H1 (cell line): ENCODE results near the gene TMEM59L. TPM values are rescaled to one million over a fixed set of nuclear protein-coding genes. Genes with fewer than 3 reads are reported as not detected.

Source experiments
- CTCF ChIA-PET: fragments of 300-600 bp; sonication (Branson Sonifier 250); formaldehyde crosslinking; loops from one replicate; lab custom pipeline; 2021; ENCODE audit not compliant: partially characterized antibody; lab: Charles Lee
- POLR2A ChIA-PET: fragments of 300-600 bp; sonication (Branson Sonifier 250); formaldehyde crosslinking; loops from one replicate; lab custom pipeline; 2021; ENCODE audit warnings: inconsistent platforms; ENCODE audit not compliant: partially characterized antibody; lab: Charles Lee
- DNase-seq, 2 experiments: peaks; one replicate each; pipeline versions ENCODE4 v3.0.0 to v3.0.0-alpha.2; 2010 to 2022; ENCODE audit warnings: low spot score in 2 of 2, low read depth in 1 of 2, mixed read lengths in 1 of 2
- FAIRE-seq: peaks from 2 replicates; lab custom pipeline; 2011; peaks lifted over from hg19 to GRCh38; lab: Jason Lieb, UNC
- H2AFZ ChIP-seq: 2 replicates; pipeline ENCODE4 v1.8.1; 2012; ENCODE audit warnings: low read length, inconsistent platforms
- H2AK5ac ChIP-seq: 2 replicates; pipeline ENCODE4 v1.6.1; 2013; ENCODE audit warnings: low read depth, low read length
- H2BK120ac ChIP-seq: replicated peaks from 2 replicates; pipeline ENCODE3; 2013; ENCODE audit warnings: low read depth, low read length, inconsistent platforms
- H2BK12ac ChIP-seq: 2 replicates; pipeline ENCODE4 v1.6.1; 2013; ENCODE audit warnings: low read depth, low read length
- H2BK15ac ChIP-seq: 2 replicates; pipeline ENCODE4 v1.6.1; 2013; ENCODE audit warnings: low read length
- H2BK20ac ChIP-seq: 2 replicates; pipeline ENCODE4 v1.6.1; 2013; ENCODE audit warnings: low read length
- H2BK5ac ChIP-seq: 2 replicates; pipeline ENCODE4 v1.6.1; 2013; ENCODE audit warnings: low read depth, low read length
- H3K14ac ChIP-seq: 2 replicates; pipeline ENCODE4 v1.6.1; 2013; ENCODE audit warnings: inconsistent platforms; ENCODE audit not compliant: insufficient read length
- H3K18ac ChIP-seq: 2 replicates; pipeline ENCODE4 v1.6.1; 2013; ENCODE audit warnings: low read length; ENCODE audit errors: extremely low read depth
- H3K23ac ChIP-seq: 2 replicates; pipeline ENCODE4 v1.6.1; 2013; ENCODE audit warnings: inconsistent platforms; ENCODE audit not compliant: insufficient read length
- H3K23me2 ChIP-seq: 2 replicates; pipeline ENCODE4 v1.6.1; 2013; ENCODE audit warnings: low read depth, low read length
- H3K27ac ChIP-seq: 2 replicates; pipeline ENCODE4 v1.6.1; 2011; ENCODE audit warnings: low read depth, low read length, inconsistent platforms
- H3K27me3 ChIP-seq, 4 experiments: replicated peaks in 1 of 4; 1 replicate in 1 of 4; 2 replicates in 3 of 4; pipeline versions ENCODE4 v1.6.1 to v1.8.1; 2011 to 2013; ENCODE audit warnings: low read length in 3 of 4, mild to moderate bottlenecking in 3 of 4, inconsistent platforms in 2 of 4, mixed read lengths in 2 of 4, moderate library complexity in 1 of 4; ENCODE audit not compliant: control insufficient read depth in 3 of 4, insufficient read depth in 3 of 4; ENCODE audit errors: extremely low read depth in 1 of 4
- H3K36me3 ChIP-seq, 4 experiments: 2 replicates each; pipeline versions ENCODE4 v1.6.1 to v1.8.1; 2011 to 2013; ENCODE audit warnings: mild to moderate bottlenecking in 4 of 4, low read length in 3 of 4, moderate library complexity in 2 of 4, control low read depth in 1 of 4, inconsistent platforms in 1 of 4; ENCODE audit not compliant: insufficient read depth in 4 of 4, control insufficient read depth in 2 of 4
- H3K4ac ChIP-seq: replicated peaks from 2 replicates; pipeline ENCODE3; 2013; ENCODE audit warnings: low read length, low read depth, mixed read lengths, inconsistent platforms; ENCODE audit not compliant: insufficient read length
- H3K4me1 ChIP-seq, 4 experiments: replicated peaks in 1 of 4; 1 replicate in 1 of 4; 2 replicates in 3 of 4; pipeline versions ENCODE4 v1.6.1 to v1.8.1; 2011 to 2013; ENCODE audit warnings: low read length in 3 of 4, inconsistent platforms in 2 of 4, mixed read lengths in 1 of 4; ENCODE audit not compliant: insufficient read depth in 4 of 4, control insufficient read depth in 3 of 4
- H3K4me2 ChIP-seq, 2 experiments: 2 replicates each; pipeline versions ENCODE4 v1.6.1 to v1.8.1; 2011 to 2013; ENCODE audit warnings: low read depth in 2 of 2, low read length in 2 of 2, control low read depth in 1 of 2, inconsistent platforms in 1 of 2, mild to moderate bottlenecking in 1 of 2; ENCODE audit not compliant: insufficient read depth in 1 of 2
- H3K4me3 ChIP-seq, 4 experiments: fragments of 200-600, 300-600 bp in 1 of 4; sonication (generic), shearing (Covaris generic), sonication (Bioruptor Twin) in 1 of 4; 2 replicates each; pipeline versions ENCODE4 v1.5.1 to v1.8.1; 2011 to 2016; ENCODE audit warnings: low read length in 4 of 4, low read depth in 3 of 4, control low read depth in 2 of 4, inconsistent platforms in 2 of 4, mild to moderate bottlenecking in 2 of 4, mixed read lengths in 1 of 4, moderate library complexity in 1 of 4; ENCODE audit not compliant: insufficient read depth in 2 of 4; ENCODE audit errors: extremely low read depth in 1 of 4
- H3K56ac ChIP-seq: replicated peaks from 2 replicates; pipeline ENCODE3; 2013; ENCODE audit warnings: low read depth, mild to moderate bottlenecking, mixed read lengths, low read length, inconsistent platforms; ENCODE audit not compliant: insufficient read length
- H3K79me1 ChIP-seq: 2 replicates; pipeline ENCODE4 v1.6.1; 2013; ENCODE audit warnings: low read depth, low read length, control low read depth
- H3K79me2 ChIP-seq, 2 experiments: 2 replicates each; pipeline versions ENCODE4 v1.6.1 to v1.8.1; 2012 to 2013; ENCODE audit warnings: low read length in 2 of 2, mild to moderate bottlenecking in 2 of 2, inconsistent platforms in 1 of 2; ENCODE audit not compliant: insufficient read depth in 2 of 2, control insufficient read depth in 1 of 2
- H3K9ac ChIP-seq, 4 experiments: replicated peaks in 1 of 4; 1 replicate in 1 of 4; 2 replicates in 3 of 4; pipeline versions ENCODE4 v1.6.1 to v1.8.1; 2011 to 2013; ENCODE audit warnings: low read depth in 3 of 4, low read length in 3 of 4, control low read depth in 2 of 4, mild to moderate bottlenecking in 2 of 4, moderate library complexity in 2 of 4, inconsistent platforms in 1 of 4; ENCODE audit errors: extremely low read depth in 1 of 4
- H3K9me3 ChIP-seq, 2 experiments: 2 replicates each; pipeline versions ENCODE4 v1.6.1 to v1.8.1; 2012 to 2013; ENCODE audit warnings: mild to moderate bottlenecking in 2 of 2, moderate library complexity in 2 of 2, control low read depth in 1 of 2, inconsistent platforms in 1 of 2, low read depth in 1 of 2, low read length in 1 of 2, mixed read lengths in 1 of 2; ENCODE audit not compliant: insufficient read depth in 2 of 2
- H4K20me1 ChIP-seq, 2 experiments: replicated peaks in 1 of 2; 2 replicates each; pipeline versions ENCODE3 to v1.8.1; 2011 to 2013; ENCODE audit warnings: inconsistent platforms in 2 of 2, low read length in 2 of 2, mild to moderate bottlenecking in 1 of 2; ENCODE audit not compliant: insufficient read depth in 2 of 2, control insufficient read depth in 1 of 2
- H4K5ac ChIP-seq: 2 replicates; pipeline ENCODE4 v1.6.1; 2013; ENCODE audit warnings: low read length, low read depth, mixed read lengths, inconsistent platforms; ENCODE audit not compliant: insufficient read length
- H4K8ac ChIP-seq: 2 replicates; pipeline ENCODE4 v1.8.0; 2013; ENCODE audit warnings: mild to moderate bottlenecking, moderate library complexity, low read length, inconsistent platforms; ENCODE audit not compliant: insufficient read depth; ENCODE audit errors: extremely low read depth
- H4K91ac ChIP-seq: replicated peaks from 2 replicates; pipeline ENCODE3; 2013; ENCODE audit warnings: low read length, mixed read lengths, inconsistent platforms; ENCODE audit not compliant: insufficient read length
- GABPA ChIP-seq: IDR thresholded peaks from 2 replicates; pipeline ENCODE4 v1.6.1; 2011; ENCODE audit warnings: mild to moderate bottlenecking, low read length, moderate library complexity, borderline replicate concordance; ENCODE audit not compliant: insufficient read depth
- KDM1A ChIP-seq: fragments of 200-600, 300-600 bp; sonication (generic); IDR thresholded peaks from 2 replicates; pipeline ENCODE4 v1.7.1; 2016; ENCODE audit warnings: mild to moderate bottlenecking, low read length, borderline replicate concordance
- POU5F1 ChIP-seq: IDR thresholded peaks from 2 replicates; pipeline ENCODE4 v1.6.1; 2011; ENCODE audit warnings: low read depth, mild to moderate bottlenecking, low read length, moderate library complexity
- RFX5 ChIP-seq: IDR thresholded peaks from 2 replicates; pipeline ENCODE4 v1.6.1; 2011; ENCODE audit warnings: low read depth, low read length, improper control_type of control experiment, borderline replicate concordance
- WGBS, 2 experiments: shearing (Covaris generic) in 1 of 2; methylation state at CpG; one replicate each; pipeline versions ENCODE4 v1.1.6 to v1.1.7; 2013 to 2015; ENCODE audit warnings: low lambda C conversion rate in 2 of 2, mixed read lengths in 2 of 2, inconsistent platforms in 1 of 2, low coverage in 1 of 2, missing lambda C conversion rate in 1 of 2; ENCODE audit not compliant: insufficient replicate concordance in 2 of 2, insufficient coverage in 1 of 2, insufficient read length in 1 of 2; ENCODE audit errors: extremely low coverage in 1 of 2, missing lambda C conversion rate in 1 of 2; 5-methylcytosine and 5-hydroxymethylcytosine counted together
- polyA plus RNA-seq, 7 experiments: library from polyadenylated mRNA; depleted of rRNA in 3 of 7; stranded (reverse) in 5 of 7; unstranded in 2 of 7; fragments of >200 nt in 5 of 7; fragments of 200-250 nt in 2 of 7; gene quantifications; 1 replicate in 5 of 7; 2 replicates in 1 of 7; 4 replicates in 1 of 7; pipeline versions ENCODE4 v1.2.1 to v1.2.3, GENCODE V29; 2011 to 2013; ENCODE audit warnings: missing spikeins in 2 of 7, mixed read lengths in 2 of 7
- total RNA-seq: library from RNA; stranded (reverse); fragmentation: NEBNext Ultra II Directional; extraction: Animal tissue kit (Norgen Biotek cat#: 25700); gene quantifications from 2 replicates; pipeline ENCODE4 v1.2.1, GENCODE V29; 2021

The TMEM59L gene
- total and polyA plus RNA-seq, 2 of the 8 experiments (the other 6 are each of a cell fraction or from before 2014, with no cell fraction given): 4.0 to 12.2 TPM

DNA sequence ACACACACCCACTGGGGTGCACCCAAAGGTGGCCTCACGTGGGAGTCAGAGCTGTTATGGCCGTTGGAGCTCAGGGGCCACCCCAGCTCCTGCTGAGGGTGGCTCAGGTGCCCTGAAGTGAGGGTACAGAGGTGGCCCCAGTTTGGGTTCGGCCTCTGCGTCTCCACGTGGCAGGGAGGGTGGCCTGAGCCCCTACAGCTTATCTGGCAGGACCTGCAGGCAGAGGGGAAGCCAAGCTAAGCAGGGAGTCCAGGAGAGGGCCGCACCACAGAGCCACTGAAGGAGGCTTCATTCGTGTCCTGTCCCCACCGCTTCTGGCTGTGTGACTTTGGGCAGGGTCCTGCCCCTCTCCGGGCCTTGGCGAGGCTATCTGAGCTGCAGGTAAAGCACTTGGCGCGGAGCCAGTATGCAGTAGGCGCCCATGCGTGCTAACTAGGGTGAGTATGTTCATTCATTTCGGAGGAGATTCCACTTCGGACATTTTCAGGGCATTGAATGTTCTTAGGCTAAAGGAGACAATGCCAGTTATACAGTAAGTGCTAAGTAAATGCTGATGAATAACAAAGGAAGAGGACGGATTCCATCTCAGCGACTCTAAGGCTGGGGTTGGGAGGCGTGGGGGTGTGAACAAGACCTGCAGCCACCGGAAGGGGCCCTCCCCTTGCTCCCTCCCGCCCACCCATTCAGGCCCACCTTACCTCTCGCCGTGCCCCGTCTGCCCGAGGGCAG is 19.1 kb upstream of the TMEM59L start:
- H3K9ac ChIP-seq: peak overlapping the region in 2 of 4 experiments; percentile 0 to 30; a peak in 1 of 7 replicates
- DNase-seq: no peak

More for the DNA sequence above, 19.1 kb upstream of the TMEM59L start:
- Histone ChIP-seq H3K4me3 (peak overlapping the region; percentile 30 to 66 (median 38)), H2AK5ac (no peak overlapping the region; the same call in 1 of the 2 replicates), H3K79me1 (no peaks in the 10 kb centered on the region), H2BK5ac (peak overlapping the region; percentile 63; the same call in 1 of the 2 replicates), H2AFZ (no peak overlapping the region), H3K27me3 (peaks cover 0 to 6% (median 3%) of the 10 kb centered on the region in 4 experiments; a peak in 5 of 7 replicates), H3K79me2 (no peaks in the 10 kb centered on the region), H3K14ac (no peak overlapping the region), H3K56ac (peak overlapping the region; percentile 74), H3K9me3 (no peaks in the 10 kb centered on the region), H3K18ac (peak overlapping the region; percentile 76), H3K23me2 (peaks cover 14% of the 10 kb centered on the region), H3K4ac (peak overlapping the region; percentile 63), H4K91ac (peak overlapping the region; percentile 95), H3K4me2 (peak overlapping the region; percentile 72 to 74), H3K36me3 (no peaks in the 10 kb centered on the region), H4K8ac (peak overlapping the region; percentile 77), H3K4me1 (peaks cover 2 to 38% (median 27%) of the 10 kb centered on the region in 4 experiments), H2BK120ac (peak overlapping the region; percentile 30), H2BK12ac (0 out of 2 replicates have a peak overlapping the region, but pooled peaks have one; percentile 10), H2BK20ac (no peak overlapping the region), H4K20me1 (peaks cover 0 to 3% of the 10 kb centered on the region in 2 experiments), H3K27ac (peak overlapping the region; percentile 24; the same call in 1 of the 2 replicates), H2BK15ac (peak overlapping the region; percentile 82; the same call in 1 of the 2 replicates), H4K5ac (peak overlapping the region; percentile 73), H3K23ac (no peak overlapping the region)
- no peak for TF ChIP-seq GABPA
- no peak for TF ChIP-seq POU5F1
- peak; percentile 81; the same call in 1 of the 2 replicates for TF ChIP-seq KDM1A
- TF ChIP-seq RFX5: no peak
- POLR2A ChIA-PET: interaction anchor here (0.8 to 10.3 kb wide), 17 partner anchors 10 to 263 kb away, joined by 3 to 112 read pairs (median 4); partner anchors contain the start of genes ELL, KXD1, TMEM59L and UBA52
- CTCF ChIA-PET: interaction anchor here (0.6 to 12.5 kb wide), 28 partner anchors 10 to 254 kb away, joined by 3 to 139 read pairs (median 4); partner anchors contain the start of genes FKBP8 and UBA52
- no peak for FAIRE-seq
- WGBS, 2 experiments: 27% methylated on average over 22 of the region's 25 CpGs; no CpG with 5 or more reads in 1 of the 2 experiments
